Epidermal melanocyte (primary cell): ENCODE results near the gene BRF1.

Experiments used
- DNase-seq: peaks from one replicate; pipeline ENCODE4 v3.0.0; 2011; ENCODE audit warnings: low spot score; ENCODE audit not compliant: insufficient read length

The BRF1 gene

DNA sequence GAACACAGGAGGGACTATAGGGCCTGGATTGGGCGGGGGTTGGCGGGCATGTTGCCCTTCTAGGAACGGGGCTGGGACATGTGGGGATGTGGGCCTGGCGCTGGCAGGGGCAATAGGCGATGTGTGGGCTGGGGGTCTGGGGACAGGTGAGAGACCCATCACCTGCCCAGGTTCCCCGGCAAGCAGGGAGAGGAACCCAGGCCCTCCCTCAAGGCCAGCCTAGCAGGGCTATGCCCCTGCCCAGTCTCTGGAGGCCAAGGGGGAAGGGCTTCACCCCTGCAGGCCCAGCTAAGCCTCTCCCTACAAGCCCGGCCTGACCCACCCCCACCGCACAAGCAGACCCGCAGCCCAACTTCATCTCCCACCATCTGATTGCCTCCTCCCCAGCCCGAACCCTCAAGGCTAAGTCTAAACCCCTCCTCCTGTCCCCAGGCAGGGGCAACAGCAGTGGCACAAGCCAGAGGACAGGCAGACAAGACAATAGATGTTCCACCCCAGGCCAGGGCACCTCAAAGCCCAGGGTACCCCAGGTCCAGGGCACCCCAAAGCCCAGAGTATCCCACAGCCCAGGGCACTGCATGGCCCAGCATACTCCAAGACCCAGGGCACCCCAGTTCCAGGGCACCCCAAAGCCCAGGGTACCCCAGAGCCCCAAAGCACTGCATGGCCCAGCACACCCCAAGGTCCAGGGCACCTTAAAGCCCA is 138.7 kb downstream of the BRF1 start:
- DNase-seq, result no peak

DNA sequence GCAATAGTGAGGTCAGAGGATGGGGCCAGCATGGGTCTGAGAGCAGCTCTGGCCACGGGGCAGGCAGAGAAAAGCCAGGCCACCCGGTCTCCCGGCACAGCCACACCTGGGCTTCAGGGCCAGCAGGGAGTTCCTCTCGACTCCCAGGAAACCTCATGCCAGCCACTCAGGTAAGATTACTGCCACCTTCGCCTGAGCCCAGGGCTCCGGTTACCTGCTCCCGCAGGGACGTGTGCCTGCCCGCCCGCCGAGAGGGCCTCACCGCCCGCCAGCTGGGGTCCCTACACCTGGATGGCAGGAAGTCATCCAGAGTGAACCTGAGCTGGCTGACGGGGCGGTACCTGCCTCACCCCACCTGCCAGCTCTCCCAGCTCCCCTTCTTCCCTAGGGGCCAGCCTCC is 139.5 kb downstream of the BRF1 start:
- DNase-seq, result no peak

DNA sequence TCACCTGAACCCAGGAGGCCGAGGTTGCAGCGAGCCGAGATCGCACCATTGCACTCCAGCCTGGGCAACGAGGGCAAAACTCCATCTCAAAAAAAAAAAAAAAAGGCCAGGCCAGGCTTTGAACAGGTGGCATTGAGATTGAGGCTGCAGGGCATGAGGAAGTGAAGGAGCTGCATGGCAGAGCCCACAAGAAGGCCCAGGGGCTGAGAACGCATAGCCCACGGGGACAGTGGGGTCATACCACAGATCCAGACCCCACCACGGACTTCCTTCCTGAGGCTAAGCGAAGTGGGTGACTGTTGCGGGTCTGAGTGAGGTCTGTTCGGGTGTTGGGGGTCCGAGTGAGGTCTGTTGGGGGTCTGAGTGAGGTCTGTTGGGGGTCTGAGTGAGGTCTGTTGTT is 140.0 kb downstream of the BRF1 start:
- no peak for DNase-seq

DNA sequence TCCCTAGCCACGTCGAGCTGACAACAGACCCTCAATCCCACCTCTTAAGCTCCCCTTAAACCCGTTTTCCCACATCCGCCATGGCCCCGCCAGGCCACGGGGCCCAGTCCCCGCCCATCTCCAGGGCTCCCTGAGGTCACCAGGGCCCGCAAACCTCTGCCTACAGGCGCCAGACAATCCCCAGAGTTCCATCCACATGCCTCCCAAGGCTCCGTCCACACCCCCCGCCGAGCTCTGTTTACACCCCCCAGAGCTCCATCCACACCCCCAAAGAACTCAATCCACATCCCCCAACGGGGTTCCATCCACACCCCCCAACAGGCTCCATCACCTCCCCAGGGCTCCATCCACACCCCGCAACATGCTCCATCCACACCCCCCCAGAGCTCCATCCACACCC is 141.5 kb downstream of the BRF1 start:
- DNase-seq, result no peak
